ENCODE data around the gene USH1G.

USH1G gene

DNA sequence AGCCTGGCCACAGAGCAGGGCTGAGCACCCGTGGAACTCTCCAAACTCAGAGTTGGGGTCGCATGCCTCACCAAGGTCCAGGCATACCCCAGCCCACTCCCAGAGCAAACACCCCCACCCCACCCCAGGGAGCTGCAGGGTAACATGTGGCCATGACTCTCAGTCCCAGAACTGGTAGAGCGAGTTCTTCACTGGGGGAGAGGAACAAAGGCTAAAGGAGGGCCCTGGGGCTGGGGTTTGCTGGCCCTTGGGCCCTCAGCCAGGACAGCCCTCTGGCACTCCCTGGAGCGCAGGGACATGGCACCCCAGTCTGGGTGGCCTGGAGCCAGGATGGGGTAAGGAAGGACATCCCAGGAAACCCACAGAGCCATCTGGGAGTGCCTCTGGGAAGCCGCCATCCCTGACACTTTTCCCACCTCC, 45.3 kb upstream of the USH1G start:
- no peak overlapping the region for H3K4me3 ChIP-seq (ENCODE audit: low read depth, low read length)
- TF ChIP-seq, protein P1, sequence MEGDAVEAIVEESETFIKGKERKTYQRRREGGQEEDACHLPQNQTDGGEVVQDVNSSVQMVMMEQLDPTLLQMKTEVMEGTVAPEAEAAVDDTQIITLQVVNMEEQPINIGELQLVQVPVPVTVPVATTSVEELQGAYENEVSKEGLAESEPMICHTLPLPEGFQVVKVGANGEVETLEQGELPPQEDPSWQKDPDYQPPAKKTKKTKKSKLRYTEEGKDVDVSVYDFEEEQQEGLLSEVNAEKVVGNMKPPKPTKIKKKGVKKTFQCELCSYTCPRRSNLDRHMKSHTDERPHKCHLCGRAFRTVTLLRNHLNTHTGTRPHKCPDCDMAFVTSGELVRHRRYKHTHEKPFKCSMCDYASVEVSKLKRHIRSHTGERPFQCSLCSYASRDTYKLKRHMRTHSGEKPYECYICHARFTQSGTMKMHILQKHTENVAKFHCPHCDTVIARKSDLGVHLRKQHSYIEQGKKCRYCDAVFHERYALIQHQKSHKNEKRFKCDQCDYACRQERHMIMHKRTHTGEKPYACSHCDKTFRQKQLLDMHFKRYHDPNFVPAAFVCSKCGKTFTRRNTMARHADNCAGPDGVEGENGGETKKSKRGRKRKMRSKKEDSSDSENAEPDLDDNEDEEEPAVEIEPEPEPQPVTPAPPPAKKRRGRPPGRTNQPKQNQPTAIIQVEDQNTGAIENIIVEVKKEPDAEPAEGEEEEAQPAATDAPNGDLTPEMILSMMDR (IDR thresholded peaks at IDR 0.05; ENCODE audit: low read depth, low read length): no peak
- in situ Hi-C loops (cut with HindIII; ENCODE audit: low sequenced_read_pairs): no loop called here
- no peak for DNase-seq (ENCODE audit: low read depth, low spot score)

DNA sequence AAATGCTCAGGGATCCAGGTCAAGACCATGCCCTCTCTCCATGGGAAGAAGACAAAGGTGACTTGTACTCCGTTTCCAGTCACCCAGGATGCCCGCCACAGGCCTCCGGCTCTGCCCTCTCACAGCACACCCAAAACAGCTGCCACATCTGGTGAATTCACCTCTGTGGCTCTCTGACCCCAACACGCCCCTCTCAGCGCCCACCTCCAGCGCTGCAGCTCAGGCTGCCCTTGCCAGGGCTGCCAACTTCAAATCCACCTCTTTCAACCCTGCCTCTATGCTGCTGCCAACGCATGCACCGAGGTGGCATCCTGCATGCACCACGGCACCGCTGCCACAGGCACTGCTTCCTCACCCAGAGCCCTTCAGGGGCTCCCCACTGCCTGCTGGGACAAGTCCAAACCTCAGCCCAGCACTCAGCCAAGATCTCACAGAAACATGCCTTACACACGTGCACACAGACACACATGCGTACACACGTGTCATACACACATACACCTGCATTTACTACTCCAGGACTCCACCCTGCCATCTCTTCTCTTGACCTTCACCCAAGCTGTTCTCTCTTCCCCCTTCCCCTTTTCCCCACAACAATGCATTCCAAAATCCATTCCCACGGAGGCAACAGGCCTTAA, 42.0 kb upstream of the USH1G start:
- no peak for DNase-seq (ENCODE audit: low read depth, low spot score)
- in situ Hi-C loops (cut with HindIII; ENCODE audit: low sequenced_read_pairs): no loop called here
- TF ChIP-seq, protein P1 (IDR thresholded peaks at IDR 0.05; ENCODE audit: low read depth, low read length): no peak
- H3K4me3 ChIP-seq (ENCODE audit: low read depth, low read length): no peak overlapping the region

DNA sequence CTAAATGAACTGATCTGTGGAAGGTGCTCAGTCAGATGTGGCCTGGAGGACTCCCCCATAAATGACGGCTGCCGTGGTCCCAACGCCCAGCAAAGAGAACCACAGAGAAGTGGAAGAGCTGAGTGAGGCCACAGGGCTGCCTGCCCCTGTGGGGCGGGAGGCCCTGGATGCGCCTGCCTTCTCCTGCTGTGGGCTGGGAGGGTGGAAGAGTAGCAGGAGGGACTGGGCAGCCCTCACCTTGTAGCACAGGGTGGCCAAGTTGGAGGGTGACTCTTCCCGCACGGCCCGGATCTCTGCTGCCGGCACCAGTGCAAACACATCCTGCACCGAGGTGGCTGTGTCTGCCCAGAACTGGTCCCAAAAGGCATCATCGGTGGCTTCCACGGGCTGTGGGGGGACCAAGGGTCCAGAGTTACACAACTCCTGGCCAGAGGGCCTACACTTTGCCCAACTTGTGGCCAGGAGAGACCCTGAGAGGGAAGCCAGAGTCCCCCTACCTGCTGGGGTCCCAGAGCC, 41.2 kb upstream of the USH1G start:
- in situ Hi-C loops (cut with HindIII; ENCODE audit: low sequenced_read_pairs): no loop called here
- no peak overlapping the region for H3K4me3 ChIP-seq (ENCODE audit: low read depth, low read length)
- no peak for DNase-seq (ENCODE audit: low read depth, low spot score)
- TF ChIP-seq, protein P1 (IDR thresholded peaks at IDR 0.05; ENCODE audit: low read depth, low read length): no peak

DNA sequence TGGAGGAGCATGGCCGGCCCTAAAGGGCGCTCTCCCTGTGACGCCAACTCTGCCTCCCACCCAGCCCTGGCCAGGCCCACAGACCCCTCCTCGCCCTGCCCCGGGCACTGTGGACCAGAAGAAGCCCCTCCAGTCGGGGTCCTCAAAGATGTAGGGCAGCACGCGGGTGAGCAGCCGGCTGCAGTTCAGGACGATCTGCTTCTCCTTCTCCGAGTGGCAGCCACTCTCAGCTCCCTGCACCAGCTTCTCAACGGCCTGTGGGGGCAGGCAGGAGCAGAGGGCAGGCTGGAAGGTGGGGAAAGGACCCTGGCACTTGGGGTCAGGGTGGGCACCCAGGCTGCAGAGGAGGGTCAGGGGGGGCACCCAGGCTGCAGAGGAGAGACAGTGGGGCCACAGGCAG, 40.6 kb upstream of the USH1G start:
- DNase-seq (ENCODE audit: low read depth, low spot score): no peak
- in situ Hi-C loops (cut with HindIII; ENCODE audit: low sequenced_read_pairs): no loop called here
- no peak overlapping the region for H3K4me3 ChIP-seq (ENCODE audit: low read depth, low read length)
- TF ChIP-seq, protein P1 (IDR thresholded peaks at IDR 0.05; ENCODE audit: low read depth, low read length): no peak

DNA sequence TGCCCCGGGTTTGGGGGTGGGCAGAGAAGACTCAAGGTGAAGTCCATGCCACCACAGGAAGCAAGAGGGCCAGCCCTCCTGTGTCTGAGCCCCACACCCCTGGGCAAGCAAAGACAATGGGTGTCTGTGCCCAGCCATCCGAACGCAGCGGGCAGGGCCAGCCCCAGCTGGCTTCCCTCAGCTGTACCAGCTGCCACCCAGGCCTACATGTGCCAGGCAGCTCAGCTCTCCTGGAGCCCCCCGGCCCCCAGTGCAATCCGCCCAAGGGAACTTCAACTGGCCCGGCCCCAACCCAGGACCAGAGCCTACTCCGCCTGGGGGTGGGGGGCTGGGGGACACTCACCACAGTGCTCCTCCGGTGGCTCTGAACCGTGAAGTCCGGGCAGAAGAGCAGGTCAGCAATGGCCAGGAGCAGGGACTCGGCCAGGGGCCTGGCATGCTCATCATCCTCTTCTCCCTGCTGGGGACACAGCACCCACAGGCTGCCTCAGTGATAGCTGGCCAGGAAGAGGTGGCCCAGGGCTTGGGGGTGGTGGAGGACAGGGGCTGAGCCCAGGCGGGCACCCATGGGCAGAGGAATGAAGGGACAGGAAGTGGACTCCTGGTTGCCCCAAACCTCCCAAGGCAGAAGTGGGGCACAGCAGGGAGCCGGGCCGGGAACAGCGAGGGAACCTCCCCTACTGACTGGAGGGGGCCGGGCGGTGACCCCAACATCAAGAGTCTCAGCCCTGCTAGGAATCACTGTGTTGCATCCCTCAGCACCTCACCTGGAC, 39.8 kb upstream of the USH1G start:
- no peak for DNase-seq (ENCODE audit: low read depth, low spot score)
- in situ Hi-C loops (cut with HindIII; ENCODE audit: low sequenced_read_pairs): no loop called here
- H3K4me3 ChIP-seq (ENCODE audit: low read depth, low read length): no peak overlapping the region
- TF ChIP-seq, protein P1 (IDR thresholded peaks at IDR 0.05; ENCODE audit: low read depth, low read length): no peak

DNA sequence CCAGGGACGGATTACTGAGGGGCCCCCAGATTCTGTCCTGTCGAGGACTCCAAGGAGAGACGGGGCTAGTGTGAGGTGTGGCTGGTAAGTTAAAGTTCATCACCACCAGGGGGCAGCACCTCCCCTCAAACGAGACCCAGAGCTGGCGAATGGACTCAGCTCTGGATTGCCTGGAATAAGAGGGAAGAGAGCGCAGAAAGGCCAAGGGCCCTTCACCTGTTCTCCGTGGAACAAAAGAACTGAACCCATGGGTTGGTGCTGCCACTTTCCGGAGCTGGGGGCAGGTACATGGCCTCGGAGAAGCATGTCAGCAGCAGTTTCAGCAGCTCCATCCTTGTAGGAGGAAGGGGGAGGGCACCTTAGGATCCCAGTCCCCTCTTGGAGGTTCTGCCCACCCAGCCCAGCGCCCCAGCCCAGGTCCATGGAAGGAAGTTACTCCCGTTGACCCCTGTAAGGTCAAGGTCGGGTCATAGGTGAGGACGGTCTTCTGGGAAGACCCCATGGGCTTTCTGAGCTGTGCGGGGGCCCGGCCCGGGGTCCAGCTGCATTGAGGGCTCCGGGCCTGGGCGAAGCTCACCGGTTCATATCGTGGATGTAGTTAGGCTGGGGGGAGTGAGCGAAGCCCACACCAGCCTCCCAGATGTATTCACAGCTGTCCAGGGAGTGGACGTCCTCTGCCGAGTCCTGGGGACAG, 38.7 kb upstream of the USH1G start:
- in situ Hi-C loops (cut with HindIII; ENCODE audit: low sequenced_read_pairs): no loop called here
- TF ChIP-seq, protein P1 (IDR thresholded peaks at IDR 0.05; ENCODE audit: low read depth, low read length): peak; percentile 66
- peak; percentile 83 for DNase-seq (ENCODE audit: low read depth, low spot score)
- H3K4me3 ChIP-seq (ENCODE audit: low read depth, low read length): no peak overlapping the region
